Measurements from ENCODE around the gene NUP98.

Gene NUP98

GRCh38 chr11:3635641-3636375, 161.5 kb downstream of the NUP98 start:
- DNase-seq = no peak

- DNase-seq = no peak
Observed at GRCh38 chr11:3632070-3632660, 165.2 kb downstream of the NUP98 start.

DNA sequence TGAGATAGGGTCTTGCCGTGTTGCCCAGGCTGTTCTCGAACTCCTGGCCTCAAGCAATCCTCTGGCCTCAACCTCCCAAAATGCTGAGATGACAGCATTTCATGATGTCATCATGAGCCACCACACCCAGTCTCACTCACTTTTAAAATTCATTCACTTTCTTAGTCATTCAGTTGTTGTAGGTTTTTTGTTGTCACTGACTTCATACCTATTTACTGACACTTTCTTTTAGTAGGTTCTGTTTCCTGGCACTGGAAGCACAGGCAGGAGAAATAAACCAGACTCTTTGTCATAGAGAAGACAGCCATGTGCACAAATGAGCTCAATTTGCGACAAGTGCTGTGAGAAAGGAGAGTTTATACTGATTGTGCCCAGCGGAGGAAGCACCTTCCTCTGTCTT, 166.0 kb downstream of the NUP98 start:
- DNase-seq = no peak

- no peak for DNase-seq
Observed at GRCh38 chr11:3627291-3627690, 170.1 kb downstream of the NUP98 start.

DNA sequence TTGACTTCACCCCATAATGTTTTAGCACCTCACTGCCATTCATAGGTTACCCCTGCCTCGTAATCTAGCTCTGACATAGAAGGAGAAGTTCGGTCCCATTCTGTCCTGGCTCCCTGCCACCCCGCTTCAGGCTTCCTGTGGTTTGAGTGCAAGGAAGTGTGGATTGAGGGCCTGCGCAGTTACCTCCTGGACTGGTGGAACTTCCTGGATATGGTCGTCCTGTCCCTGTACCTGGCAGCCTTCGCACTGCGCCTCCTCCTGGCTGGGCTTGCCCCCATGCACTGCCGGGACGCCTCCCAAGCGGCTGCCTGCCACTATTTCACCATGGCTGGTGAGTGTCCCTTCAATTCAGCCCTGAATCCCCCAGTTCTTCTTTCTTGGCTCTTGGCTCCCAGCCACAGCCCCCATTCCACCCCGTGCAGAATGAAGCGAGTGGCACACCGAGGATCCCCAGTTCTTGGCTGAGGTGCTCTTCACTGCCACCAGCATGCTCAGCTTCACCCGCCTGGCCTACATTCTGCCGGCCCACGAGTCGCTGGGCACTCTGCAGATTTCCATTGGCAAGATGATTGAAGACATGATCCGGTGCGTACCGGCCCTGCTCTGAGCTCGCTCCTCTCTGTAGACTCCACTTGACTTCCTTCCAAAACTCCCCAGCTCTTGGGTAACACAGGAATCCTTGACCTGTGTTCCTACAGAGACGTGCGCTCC, 170.9 kb downstream of the NUP98 start:
- no peak for DNase-seq
